K562 (cell line): ENCODE measurements around the gene BTBD2. TPM values are rescaled to one million over a fixed set of nuclear protein-coding genes. Genes with fewer than 3 reads are reported as not detected.

Experiments
- ATAC-seq: fragments of 200-7000 bp; cut with Tn5 transposase; 3 replicates; pipeline ENCODE4 v1.9.1; 2020; ENCODE audit warnings: moderate library complexity
- BruUV-seq: library from RNA; stranded (reverse); fragments of 400-500 nt; replicated peaks from 2 replicates; lab custom pipeline; 2021; lab: Mats Ljungman, UMichigan
- CTCF ChIA-PET: fragments of 300-600 bp; formaldehyde crosslinking; extraction: SDS; loops from one replicate; lab custom pipeline; 2021; ENCODE audit warnings: low intra/inter-chr PET ratio; lab: Yijun Ruan, JAX
- POLR2A ChIA-PET: fragments of 300-600, 350-650 bp; sonication (Branson Sonifier 250); formaldehyde crosslinking; extraction: SDS; loops from one replicate; lab custom pipeline; 2021; ENCODE audit warnings: antibody characterized with exemption, inconsistent platforms; lab: Yijun Ruan, JAX
- DNase-seq, 4 experiments: peaks; one replicate each; pipeline versions ENCODE4 v3.0.0 to v3.0.0-alpha.2; 2011 to 2018; ENCODE audit warnings: low spot score in 3 of 4, mixed read lengths in 3 of 4; ENCODE audit errors: extremely low read depth in 1 of 4
- FAIRE-seq: peaks from 2 replicates; lab custom pipeline; 2011; peaks lifted over from hg19 to GRCh38; lab: Jason Lieb, UNC
- H2AFZ ChIP-seq: 2 replicates; pipeline ENCODE4 v1.6.0; 2011; ENCODE audit warnings: low read depth, low read length, control low read depth, inconsistent platforms
- H3K27ac ChIP-seq: fragments of 200-600 bp; 3 replicates; pipeline ENCODE4 v1.8.0; 2011; ENCODE audit warnings: low read depth, mild to moderate bottlenecking, control low read depth, inconsistent platforms, low read length, moderate library complexity, mixed read lengths; ENCODE audit errors: extremely low read depth
- H3K27me3 ChIP-seq, 2 experiments: fragments of 300-600 bp in 1 of 2; 2 replicates in 1 of 2; 3 replicates in 1 of 2; pipeline versions ENCODE4 v1.6.0 to v1.8.0; 2011; ENCODE audit warnings: inconsistent platforms in 2 of 2, low read length in 2 of 2, mild to moderate bottlenecking in 1 of 2, mixed read lengths in 1 of 2, moderate library complexity in 1 of 2; ENCODE audit not compliant: control insufficient read depth in 2 of 2, insufficient read depth in 2 of 2
- H3K36me3 ChIP-seq: fragments of 300-600 bp; 3 replicates; pipeline ENCODE4 v1.8.0; 2011; ENCODE audit warnings: mild to moderate bottlenecking, low read length, inconsistent platforms; ENCODE audit not compliant: control insufficient read depth, insufficient read depth
- H3K4me1 ChIP-seq, 2 experiments: fragments of 200-600 bp in 1 of 2; replicated peaks in 1 of 2; 2 replicates in 1 of 2; 3 replicates in 1 of 2; pipeline versions ENCODE4 v1.5.1 to v1.8.0; 2011; ENCODE audit warnings: inconsistent platforms in 2 of 2, low read length in 2 of 2, mild to moderate bottlenecking in 1 of 2, mixed read lengths in 1 of 2, moderate library complexity in 1 of 2; ENCODE audit not compliant: control insufficient read depth in 2 of 2, insufficient read depth in 2 of 2
- H3K4me2 ChIP-seq: 2 replicates; pipeline ENCODE4 v1.6.1; 2011; ENCODE audit warnings: low read length, control low read depth, inconsistent platforms, mixed read lengths; ENCODE audit not compliant: insufficient read depth
- H3K4me3 ChIP-seq: fragments of 200-600 bp; sonication (generic), shearing (Covaris generic); 2 replicates; pipeline ENCODE4 v1.5.1; 2016; ENCODE audit warnings: control low read depth, inconsistent platforms
- H3K79me2 ChIP-seq: fragments of 200-600 bp; 3 replicates; pipeline ENCODE4 v1.8.0; 2011; ENCODE audit warnings: low read length, inconsistent platforms; ENCODE audit not compliant: control insufficient read depth, insufficient read depth
- H3K9ac ChIP-seq, 2 experiments: 2 replicates each; pipeline versions ENCODE4 v1.6.0 to v1.6.1; 2011; ENCODE audit warnings: low read depth in 2 of 2, low read length in 2 of 2, control low read depth in 1 of 2, inconsistent platforms in 1 of 2, mild to moderate bottlenecking in 1 of 2, mixed read lengths in 1 of 2; ENCODE audit not compliant: insufficient read depth in 1 of 2
- H3K9me1 ChIP-seq: one replicate; pipeline ENCODE4 v1.6.0; 2011; ENCODE audit warnings: inconsistent platforms, mild to moderate bottlenecking, low read length, moderate library complexity; ENCODE audit not compliant: control insufficient read depth, insufficient read depth
- H3K9me3 ChIP-seq: replicated peaks from 2 replicates; pipeline ENCODE4 v1.5.1; 2011; ENCODE audit warnings: low read depth, low read length, inconsistent platforms; ENCODE audit not compliant: control insufficient read depth, insufficient read depth
- H4K20me1 ChIP-seq: replicated peaks from 2 replicates; pipeline ENCODE4 v1.6.1; 2011; ENCODE audit warnings: low read length, inconsistent platforms, mixed read lengths; ENCODE audit not compliant: control insufficient read depth, insufficient read depth
- ARID2 ChIP-seq: fragments of 450-650 bp; IDR thresholded peaks from 2 replicates; pipeline ENCODE4 v1.6.1; 2017; ENCODE audit warnings: antibody characterized with exemption, mild to moderate bottlenecking
- CEBPB ChIP-seq: fragments of 450-650 bp; IDR thresholded peaks from 2 replicates; pipeline ENCODE4 v1.6.1; 2016; ENCODE audit warnings: missing genetic modification characterization, missing compliant biosample characterization
- CREBBP ChIP-seq: IDR thresholded peaks from one replicate; pipeline ENCODE4 v1.6.1; 2012; ENCODE audit warnings: low read depth, mild to moderate bottlenecking, control low read depth, inconsistent platforms, low read length
- CSDE1 ChIP-seq, 2 experiments: fragments of 450-650 bp; IDR thresholded peaks; 2 replicates each; pipeline ENCODE4 v1.6.1; 2016; ENCODE audit warnings: mild to moderate bottlenecking in 1 of 2
- CTBP1 ChIP-seq: fragments of 450-650 bp; IDR thresholded peaks from 2 replicates; pipeline ENCODE4 v1.6.1; 2016; ENCODE audit warnings: borderline replicate concordance
- PCBP1 ChIP-seq: fragments of 200-400 bp; formaldehyde crosslinking; IDR thresholded peaks from 2 replicates; pipeline ENCODE4 v1.6.1; 2018; ENCODE audit warnings: mild to moderate bottlenecking, low read depth, low read length; ENCODE audit not compliant: poor library complexity, severe bottlenecking
- PTTG1 ChIP-seq: fragments of 450-650 bp; IDR thresholded peaks from 2 replicates; pipeline ENCODE4 v1.6.1; 2016; ENCODE audit warnings: low read depth, mild to moderate bottlenecking, missing genetic modification characterization, missing compliant biosample characterization
- RFX7 ChIP-seq: fragments of 250-450 bp; sonication (Bioruptor Pico); IDR thresholded peaks from 2 replicates; pipeline ENCODE4 v1.5.1; 2021; ENCODE audit warnings: mild to moderate bottlenecking
- SMARCC2 ChIP-seq: fragments of 450-650 bp; IDR thresholded peaks from 2 replicates; pipeline ENCODE4 v1.6.1; 2017; ENCODE audit warnings: antibody characterized with exemption, moderate library complexity, mild to moderate bottlenecking, low read depth
- ZKSCAN1 ChIP-seq: fragments of 150-350 bp; IDR thresholded peaks from 2 replicates; pipeline ENCODE4 v1.6.1; 2016; ENCODE audit warnings: low read depth, low read length
- WGBS: fragments of 100-300 bp; shearing (Covaris generic); methylation state at CpG from one replicate; pipeline ENCODE4 v1.1.6; 2016; ENCODE audit warnings: low coverage, mixed read lengths; ENCODE audit not compliant: insufficient coverage; ENCODE audit errors: missing lambda C conversion rate; 5-methylcytosine and 5-hydroxymethylcytosine counted together
- in situ Hi-C: fragments of 300-500 bp; cut with MboI; formaldehyde crosslinking; loops from 4 replicates; pipeline ENCODE4 v1.15.0; 2018; ENCODE audit warnings: inconsistent platforms, mixed read lengths
- intact Hi-C: fragments of 100-400 bp; cut with micrococcal nuclease; formaldehyde crosslinking; loops from 2 replicates; pipeline ENCODE4 v1.14.2; 2022
- polyA plus RNA-seq, 8 experiments: library from polyadenylated mRNA; depleted of rRNA in 4 of 8; stranded (reverse) in 5 of 8; unstranded in 3 of 8; fragments of >200 nt; fragmentation: Nextera tagmentation in 2 of 8; fragmentation: Illumina TruSeq in 1 of 8; extraction: Ambion mirVana in 2 of 8; extraction: Trizol in 1 of 8; gene quantifications; 2 replicates each; pipeline versions ENCODE4 v1.2.1 to v1.2.3, GENCODE V29; 2011 to 2014; ENCODE audit warnings: inconsistent platforms in 1 of 8, missing spikeins in 1 of 8
- total RNA-seq, 7 experiments: library from RNA; depleted of rRNA in 6 of 7; stranded (reverse); fragments of >200 nt in 6 of 7; fragmentation: Illumina TruSeq in 2 of 7; extraction: Trizol in 2 of 7; gene quantifications; 2 replicates each; pipeline versions ENCODE4 v1.2.1 to v1.2.3, GENCODE V29; 2011 to 2021; ENCODE audit warnings: low replicate concordance in 1 of 7
- TF ChIP-seq, protein P1 (sequence below): fragments of 450-650 bp; IDR thresholded peaks from 2 replicates; pipeline ENCODE4 v1.6.1; 2017; ENCODE audit warnings: antibody characterized with exemption, mild to moderate bottlenecking
- TF ChIP-seq, protein P2 (sequence below): fragments of 250-450 bp; sonication (Bioruptor Pico); IDR thresholded peaks from 2 replicates; pipeline ENCODE4 v1.8.0; 2021; ENCODE audit warnings: moderate library complexity, mild to moderate bottlenecking, inconsistent platforms

The BTBD2 gene
- total and polyA plus RNA-seq, 9 of the 15 experiments (the other 6 are each of a cell fraction or from before 2014, with no cell fraction given), result 0.10 to 15.6 (median 6.9) TPM

- FAIRE-seq, result no peak
- no peak for DNase-seq
- intact Hi-C loops, result no loop called here
Measured at GRCh38 chr19:1979017-1979416, 36.5 kb downstream of the BTBD2 start.

GRCh38 chr19:1978346-1978894 lies 37.1 kb downstream of the BTBD2 start:
- no peaks in the 10 kb centered on the region for H3K9me1 ChIP-seq
- no peaks in the 10 kb centered on the region for H3K27me3 ChIP-seq
- intact Hi-C loops (no loop called here), in situ Hi-C loops (no loop called here)
- no peak overlapping the region for H3K4me3 ChIP-seq
- ChIA-PET CTCF (no interaction called here), POLR2A (no interaction called here)
- H3K9me3 ChIP-seq, result no peaks in the 10 kb centered on the region
- H3K36me3 ChIP-seq, result peaks cover 80% of the 10 kb centered on the region; the same call in 2 of the 3 replicates
- DNase-seq (no peak), ATAC-seq (no peak), FAIRE-seq (no peak)
- BruUV-seq, result no TSS peak
- H3K79me2 ChIP-seq, result peaks cover 34% of the 10 kb centered on the region
- H3K4me1 ChIP-seq, result peaks cover 4 to 48% of the 10 kb centered on the region in 2 experiments; a peak in 4 of 5 replicates
- H4K20me1 ChIP-seq, result 0 out of 2 replicates have a peak, but pooled peaks cover 10% of the 10 kb centered on the region
- 100% methylated on average over 1 of the region's 51 CpGs for WGBS
- no peak overlapping the region for H3K27ac ChIP-seq
- no peak overlapping the region for H2AFZ ChIP-seq
- no peak overlapping the region for H3K9ac ChIP-seq
- H3K4me2 ChIP-seq, result no peak overlapping the region
- TF ChIP-seq RFX7 (CRISPR knock-in tag) (no peak), ZKSCAN1 (no peak), SMARCC2 (no peak), CREBBP (no peak), ARID2 (no peak), CTBP1 (no peak), PTTG1 (tag) (no peak), CSDE1 (IDR thresholded peaks at IDR 0.05) (no peak)
- TF ChIP-seq, protein P1, sequence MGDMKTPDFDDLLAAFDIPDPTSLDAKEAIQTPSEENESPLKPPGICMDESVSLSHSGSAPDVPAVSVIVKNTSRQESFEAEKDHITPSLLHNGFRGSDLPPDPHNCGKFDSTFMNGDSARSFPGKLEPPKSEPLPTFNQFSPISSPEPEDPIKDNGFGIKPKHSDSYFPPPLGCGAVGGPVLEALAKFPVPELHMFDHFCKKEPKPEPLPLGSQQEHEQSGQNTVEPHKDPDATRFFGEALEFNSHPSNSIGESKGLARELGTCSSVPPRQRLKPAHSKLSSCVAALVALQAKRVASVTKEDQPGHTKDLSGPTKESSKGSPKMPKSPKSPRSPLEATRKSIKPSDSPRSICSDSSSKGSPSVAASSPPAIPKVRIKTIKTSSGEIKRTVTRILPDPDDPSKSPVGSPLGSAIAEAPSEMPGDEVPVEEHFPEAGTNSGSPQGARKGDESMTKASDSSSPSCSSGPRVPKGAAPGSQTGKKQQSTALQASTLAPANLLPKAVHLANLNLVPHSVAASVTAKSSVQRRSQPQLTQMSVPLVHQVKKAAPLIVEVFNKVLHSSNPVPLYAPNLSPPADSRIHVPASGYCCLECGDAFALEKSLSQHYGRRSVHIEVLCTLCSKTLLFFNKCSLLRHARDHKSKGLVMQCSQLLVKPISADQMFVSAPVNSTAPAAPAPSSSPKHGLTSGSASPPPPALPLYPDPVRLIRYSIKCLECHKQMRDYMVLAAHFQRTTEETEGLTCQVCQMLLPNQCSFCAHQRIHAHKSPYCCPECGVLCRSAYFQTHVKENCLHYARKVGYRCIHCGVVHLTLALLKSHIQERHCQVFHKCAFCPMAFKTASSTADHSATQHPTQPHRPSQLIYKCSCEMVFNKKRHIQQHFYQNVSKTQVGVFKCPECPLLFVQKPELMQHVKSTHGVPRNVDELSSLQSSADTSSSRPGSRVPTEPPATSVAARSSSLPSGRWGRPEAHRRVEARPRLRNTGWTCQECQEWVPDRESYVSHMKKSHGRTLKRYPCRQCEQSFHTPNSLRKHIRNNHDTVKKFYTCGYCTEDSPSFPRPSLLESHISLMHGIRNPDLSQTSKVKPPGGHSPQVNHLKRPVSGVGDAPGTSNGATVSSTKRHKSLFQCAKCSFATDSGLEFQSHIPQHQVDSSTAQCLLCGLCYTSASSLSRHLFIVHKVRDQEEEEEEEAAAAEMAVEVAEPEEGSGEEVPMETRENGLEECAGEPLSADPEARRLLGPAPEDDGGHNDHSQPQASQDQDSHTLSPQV, result no peak
- TF ChIP-seq, protein P2, sequence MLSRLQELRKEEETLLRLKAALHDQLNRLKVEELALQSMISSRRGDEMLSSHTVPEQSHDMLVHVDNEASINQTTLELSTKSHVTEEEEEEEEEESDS (CRISPR knock-in tag), result no peak

More at GRCh38 chr19:1979017-1979416, 36.5 kb downstream of the BTBD2 start:
- in situ Hi-C loops, result no loop called here
- POLR2A ChIA-PET, result no interaction called here
- WGBS, result 97% methylated on average over 14 of the region's 43 CpGs
- Histone ChIP-seq H3K27me3 (no peaks in the 10 kb centered on the region), H3K9me1 (no peaks in the 10 kb centered on the region), H3K4me2 (no peak overlapping the region), H3K4me3 (no peak overlapping the region), H3K79me2 (peaks cover 31% of the 10 kb centered on the region), H3K36me3 (peaks cover 79% of the 10 kb centered on the region; the same call in 2 of the 3 replicates), H3K9ac (no peak overlapping the region), H3K4me1 (peaks cover 4 to 48% of the 10 kb centered on the region in 2 experiments; a peak in 4 of 5 replicates), H4K20me1 (0 out of 2 replicates have a peak, but pooled peaks cover 10% of the 10 kb centered on the region), H3K27ac (no peak overlapping the region), H3K9me3 (no peaks in the 10 kb centered on the region), H2AFZ (no peak overlapping the region)
- CTCF ChIA-PET, result no interaction called here
- TF ChIP-seq PCBP1, result peak; percentile 40
- TF ChIP-seq CEBPB (tag), result no peak
- no peak for ATAC-seq
- BruUV-seq, result no TSS peak
